Nephron (organoid): Measurements from ENCODE around the gene GGT5.

ENCODE experiments used
- H3K27ac Mint-ChIP-seq, 3 experiments: 2 replicates each; pipeline ENCODE4 v1.8.0; 2020; ENCODE audit warnings: mixed read lengths in 3 of 3, mild to moderate bottlenecking in 2 of 3, moderate library complexity in 1 of 3
- H3K27me3 Mint-ChIP-seq: 2 replicates; pipeline ENCODE4 v1.8.0; 2021; ENCODE audit warnings: low read depth, mild to moderate bottlenecking, moderate library complexity, mixed read lengths
- H3K36me3 Mint-ChIP-seq: 2 replicates; pipeline ENCODE4 v1.8.0; 2020; ENCODE audit warnings: low read depth, mixed read lengths
- H3K4me1 Mint-ChIP-seq: 2 replicates; pipeline ENCODE4 v1.8.0; 2020; ENCODE audit warnings: mixed read lengths
- H3K4me3 Mint-ChIP-seq, 3 experiments: 2 replicates each; pipeline ENCODE4 v1.8.0; 2020; ENCODE audit warnings: mild to moderate bottlenecking in 3 of 3, mixed read lengths in 3 of 3, moderate library complexity in 2 of 3
- H3K9me3 Mint-ChIP-seq: 2 replicates; pipeline ENCODE4 v1.8.0; 2020; ENCODE audit warnings: mixed read lengths
- TF ChIP-seq, protein P1 (sequence below), 3 experiments: fragments of 200-600 bp; sonication (generic); IDR thresholded peaks; one replicate each; pipeline ENCODE4 v1.5.0; 2021; ENCODE audit warnings: antibody characterized with exemption in 3 of 3; ENCODE audit not compliant: unreplicated experiment in 3 of 3

Gene GGT5

DNA sequence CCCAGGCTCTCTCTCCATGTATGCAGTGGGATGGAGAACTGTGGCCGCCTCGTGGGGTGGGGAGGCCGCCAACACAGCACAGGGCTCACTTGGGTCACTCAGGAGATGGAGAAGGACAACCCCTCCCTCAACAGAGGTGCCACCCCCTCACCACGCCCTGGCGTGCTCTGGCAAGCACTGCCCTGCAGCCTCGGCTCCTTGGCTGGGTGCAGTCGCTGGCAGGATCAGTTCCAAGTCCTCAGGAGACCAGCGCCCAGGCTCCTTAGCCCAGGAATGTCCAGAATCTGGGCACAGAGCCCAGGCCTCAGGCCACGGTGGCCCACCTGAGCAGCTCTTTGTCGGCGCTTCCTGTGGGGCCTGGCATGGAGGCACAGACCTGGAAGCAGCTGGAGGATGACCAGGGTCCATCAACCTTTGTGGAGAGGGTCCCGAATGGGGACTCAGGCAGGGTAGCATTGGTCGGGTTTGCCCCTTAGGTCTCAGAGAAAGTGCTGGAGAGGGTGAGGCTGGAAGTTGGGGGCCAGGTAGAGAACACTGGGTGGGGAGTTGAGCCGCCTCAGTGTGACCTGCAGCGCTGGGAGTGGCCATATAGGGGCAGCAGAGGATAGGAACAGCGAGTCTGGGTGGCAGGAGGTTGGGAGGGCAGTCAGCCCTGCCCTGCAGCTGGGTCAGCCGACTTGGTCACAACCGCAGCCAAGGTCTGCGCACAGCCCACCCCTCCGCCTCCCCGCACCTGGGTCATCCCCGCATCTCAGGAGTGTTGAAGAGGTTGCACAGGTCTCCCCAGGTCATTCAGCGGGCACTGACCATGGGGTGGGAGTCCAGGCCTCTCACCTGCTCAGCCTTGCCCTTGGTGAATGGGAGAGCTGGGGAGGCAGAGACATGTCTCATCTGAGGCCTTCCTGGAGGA lies 55.4 kb downstream of the GGT5 start:
- TF ChIP-seq, protein P1, sequence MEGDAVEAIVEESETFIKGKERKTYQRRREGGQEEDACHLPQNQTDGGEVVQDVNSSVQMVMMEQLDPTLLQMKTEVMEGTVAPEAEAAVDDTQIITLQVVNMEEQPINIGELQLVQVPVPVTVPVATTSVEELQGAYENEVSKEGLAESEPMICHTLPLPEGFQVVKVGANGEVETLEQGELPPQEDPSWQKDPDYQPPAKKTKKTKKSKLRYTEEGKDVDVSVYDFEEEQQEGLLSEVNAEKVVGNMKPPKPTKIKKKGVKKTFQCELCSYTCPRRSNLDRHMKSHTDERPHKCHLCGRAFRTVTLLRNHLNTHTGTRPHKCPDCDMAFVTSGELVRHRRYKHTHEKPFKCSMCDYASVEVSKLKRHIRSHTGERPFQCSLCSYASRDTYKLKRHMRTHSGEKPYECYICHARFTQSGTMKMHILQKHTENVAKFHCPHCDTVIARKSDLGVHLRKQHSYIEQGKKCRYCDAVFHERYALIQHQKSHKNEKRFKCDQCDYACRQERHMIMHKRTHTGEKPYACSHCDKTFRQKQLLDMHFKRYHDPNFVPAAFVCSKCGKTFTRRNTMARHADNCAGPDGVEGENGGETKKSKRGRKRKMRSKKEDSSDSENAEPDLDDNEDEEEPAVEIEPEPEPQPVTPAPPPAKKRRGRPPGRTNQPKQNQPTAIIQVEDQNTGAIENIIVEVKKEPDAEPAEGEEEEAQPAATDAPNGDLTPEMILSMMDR (IDR thresholded peaks at IDR 0.05; ENCODE audit: unreplicated experiment in 3 of 3): peak; percentile 83 to 85 (median 84)
- H3K4me1 Mint-ChIP-seq: no peaks in the 10 kb centered on the region
- H3K4me3 Mint-ChIP-seq: no peak overlapping the region
- H3K36me3 Mint-ChIP-seq: no peaks in the 10 kb centered on the region
- H3K27me3 Mint-ChIP-seq: peaks cover 4% of the 10 kb centered on the region
- peak overlapping the region in 2 of 3 experiments; percentile 22 to 35 for H3K27ac Mint-ChIP-seq
- peaks cover 7% of the 10 kb centered on the region for H3K9me3 Mint-ChIP-seq

DNA sequence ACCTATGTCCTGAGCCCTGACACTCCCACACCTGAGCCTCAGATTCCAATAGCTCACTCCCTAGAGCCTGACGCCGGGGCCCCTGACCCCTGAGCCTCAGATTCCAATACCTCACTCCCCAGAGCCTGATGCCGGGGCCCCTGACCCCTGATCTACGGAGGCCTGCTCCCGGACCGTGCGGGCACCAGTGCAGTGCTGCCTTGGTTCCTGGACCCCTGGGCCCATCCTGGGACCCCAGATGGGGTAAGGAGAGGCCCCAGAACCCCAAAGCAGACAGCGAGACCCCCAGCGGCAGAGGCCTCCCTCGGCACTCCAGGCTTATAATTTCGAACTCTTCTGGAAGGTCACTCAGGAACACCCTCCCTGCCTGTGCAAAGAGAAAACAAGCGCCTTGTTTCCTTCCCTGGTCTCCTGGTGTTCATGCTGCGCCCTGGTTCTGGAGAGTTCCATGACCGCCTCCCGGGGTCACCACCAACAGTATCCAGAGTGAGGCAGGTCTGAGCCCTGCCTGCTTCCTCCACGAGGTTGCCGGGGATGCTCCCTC lies 56.1 kb downstream of the GGT5 start:
- H3K36me3 Mint-ChIP-seq: no peaks in the 10 kb centered on the region
- no peak overlapping the region for H3K4me3 Mint-ChIP-seq
- TF ChIP-seq, protein P1 (IDR thresholded peaks at IDR 0.05; ENCODE audit: unreplicated experiment in 3 of 3): no peak
- H3K27ac Mint-ChIP-seq: no peak overlapping the region
- peaks cover 4% of the 10 kb centered on the region for H3K27me3 Mint-ChIP-seq
- H3K9me3 Mint-ChIP-seq: peaks cover 3% of the 10 kb centered on the region
- H3K4me1 Mint-ChIP-seq: no peaks in the 10 kb centered on the region

DNA sequence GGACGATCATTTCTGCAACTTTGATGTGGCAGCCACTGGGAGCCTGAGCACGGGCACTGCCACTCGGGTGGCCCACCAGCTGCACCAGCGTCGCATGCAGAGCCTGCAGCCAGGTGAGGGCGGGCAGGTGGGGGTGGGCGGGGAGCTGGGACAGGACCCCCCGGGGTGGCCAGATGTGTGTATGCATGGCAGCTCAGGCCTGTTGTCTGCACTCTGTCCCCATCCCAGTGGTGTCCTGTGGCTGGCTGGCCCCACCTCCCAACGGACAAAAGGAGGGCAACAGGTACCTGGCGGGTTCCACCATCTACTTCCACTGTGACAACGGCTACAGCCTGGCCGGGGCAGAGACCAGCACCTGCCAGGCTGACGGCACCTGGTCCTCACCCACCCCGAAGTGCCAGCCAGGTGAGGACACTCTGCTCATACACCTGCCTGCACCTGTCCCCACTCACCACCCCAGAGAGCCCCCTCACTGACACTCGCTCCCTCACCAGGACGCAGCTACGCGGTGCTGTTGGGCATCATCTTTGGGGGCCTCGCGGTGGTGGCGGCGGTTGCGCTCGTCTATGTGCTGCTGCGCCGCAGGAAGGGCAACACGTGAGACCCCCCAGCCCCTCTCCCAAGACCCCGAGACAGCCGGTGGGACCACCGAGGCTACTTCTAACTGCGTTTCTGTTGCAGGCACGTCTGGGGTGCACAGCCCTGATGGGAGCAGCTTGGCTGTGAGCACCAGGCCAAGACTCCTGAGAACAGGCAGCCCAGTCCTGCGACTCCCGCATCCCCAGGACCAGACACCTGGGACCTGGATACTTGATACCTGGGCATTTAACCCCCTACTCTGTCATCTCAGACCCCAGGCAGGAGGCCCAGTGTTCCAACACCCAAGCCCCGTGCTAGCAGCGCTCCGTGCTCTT lies 56.9 kb downstream of the GGT5 start:
- peaks cover 4% of the 10 kb centered on the region for H3K27me3 Mint-ChIP-seq
- no peak overlapping the region for H3K4me3 Mint-ChIP-seq
- peaks cover 3% of the 10 kb centered on the region for H3K9me3 Mint-ChIP-seq
- H3K27ac Mint-ChIP-seq: no peak overlapping the region
- TF ChIP-seq, protein P1 (IDR thresholded peaks at IDR 0.05; ENCODE audit: unreplicated experiment in 3 of 3): no peak
- no peaks in the 10 kb centered on the region for H3K36me3 Mint-ChIP-seq
- no peaks in the 10 kb centered on the region for H3K4me1 Mint-ChIP-seq

DNA sequence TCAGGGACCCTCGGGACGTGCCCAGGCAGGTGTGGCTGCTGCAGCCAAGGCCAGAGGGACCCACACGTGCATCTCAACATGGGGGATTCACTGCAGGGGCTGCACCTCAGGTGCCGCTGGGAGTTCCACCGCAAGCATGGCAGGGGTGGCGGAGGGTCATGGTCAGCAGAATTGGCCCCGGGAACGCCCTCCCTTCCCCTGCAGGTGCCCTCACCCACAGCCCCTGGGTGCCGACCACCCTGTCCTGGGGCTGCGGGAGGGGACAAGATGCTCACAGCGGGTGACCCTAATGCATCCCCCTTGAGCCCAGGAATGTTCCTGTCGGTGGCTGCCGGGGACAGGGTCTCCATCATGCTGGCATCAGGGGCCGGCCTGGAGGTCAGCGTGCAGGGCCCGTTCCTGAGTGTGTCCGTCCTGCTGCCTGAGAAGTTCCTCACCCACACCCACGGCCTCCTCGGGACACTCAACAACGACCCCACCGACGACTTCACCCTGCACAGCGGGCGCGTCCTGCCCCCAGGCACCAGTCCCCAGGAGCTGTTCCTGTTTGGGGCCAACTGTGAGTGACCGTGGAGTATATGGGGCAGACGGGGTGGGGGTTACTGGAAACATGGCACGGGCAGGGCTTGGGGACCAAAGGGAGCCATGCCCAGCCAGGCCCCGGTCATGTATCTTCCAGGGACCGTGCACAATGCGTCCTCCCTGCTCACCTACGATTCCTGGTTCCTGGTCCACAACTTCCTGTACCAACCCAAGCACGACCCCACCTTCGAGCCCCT lies 57.8 kb downstream of the GGT5 start:
- H3K4me3 Mint-ChIP-seq: no peak overlapping the region
- TF ChIP-seq, protein P1 (IDR thresholded peaks at IDR 0.05; ENCODE audit: unreplicated experiment in 3 of 3): no peak
- no peaks in the 10 kb centered on the region for H3K36me3 Mint-ChIP-seq

DNA sequence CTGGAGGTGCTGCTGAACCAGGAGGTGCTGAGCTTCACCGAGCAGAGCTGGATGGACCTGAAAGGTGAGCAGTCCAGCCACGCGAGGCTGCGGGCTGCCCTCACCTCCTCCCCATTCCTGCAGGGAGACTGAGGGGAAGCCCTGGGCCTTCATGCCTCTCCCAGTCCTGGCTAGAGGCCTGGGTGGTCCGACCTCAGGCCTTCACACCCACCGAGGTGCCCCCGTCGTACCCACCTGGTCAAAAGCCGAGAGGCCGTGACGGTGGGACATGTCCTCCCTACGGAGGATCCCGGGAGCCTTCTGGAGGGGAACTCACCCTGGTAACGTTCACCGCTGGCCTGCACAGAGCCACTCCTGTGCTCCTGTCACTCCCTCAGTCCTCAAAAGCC lies 58.5 kb downstream of the GGT5 start:
- H3K4me3 Mint-ChIP-seq: no peak overlapping the region
- H3K27ac Mint-ChIP-seq: no peak overlapping the region
- H3K36me3 Mint-ChIP-seq: no peaks in the 10 kb centered on the region
- peaks cover 4% of the 10 kb centered on the region for H3K27me3 Mint-ChIP-seq
- H3K9me3 Mint-ChIP-seq: no peaks in the 10 kb centered on the region
- no peaks in the 10 kb centered on the region for H3K4me1 Mint-ChIP-seq
- TF ChIP-seq, protein P1 (IDR thresholded peaks at IDR 0.05; ENCODE audit: unreplicated experiment in 3 of 3): no peak

More for the DNA sequence above, 57.8 kb downstream of the GGT5 start:
- no peaks in the 10 kb centered on the region for H3K9me3 Mint-ChIP-seq
- no peak overlapping the region for H3K27ac Mint-ChIP-seq
- peaks cover 4% of the 10 kb centered on the region for H3K27me3 Mint-ChIP-seq
- H3K4me1 Mint-ChIP-seq: no peaks in the 10 kb centered on the region
